Panc1 (cell line): Measurements from ENCODE around the gene TPCN1. TPM values are rescaled to one million over a fixed set of nuclear protein-coding genes. Genes with fewer than 3 reads are reported as not detected.
A peak's percentile ranks its signal among the peaks of the same experiment; 100 is the strongest.

Source experiments
- ATAC-seq: fragments of 200-7000 bp; cut with Tn5 transposase; 2 replicates; pipeline ENCODE4 v1.9.1; 2020; ENCODE audit warnings: mild to moderate bottlenecking, moderate library complexity
- BruUV-seq: library from RNA; stranded (reverse); fragments of 400-500 nt; replicated peaks from 2 replicates; lab custom pipeline; 2021; lab: Mats Ljungman, UMichigan
- CTCF ChIA-PET: fragments of 300-600 bp; sonication (Branson Sonifier 250); formaldehyde crosslinking; loops from one replicate; lab custom pipeline; 2022; ENCODE audit warnings: antibody characterized with exemption; lab: Charles Lee
- POLR2A ChIA-PET: fragments of 300-600 bp; sonication (Branson Sonifier 250); formaldehyde crosslinking; loops from one replicate; lab custom pipeline; 2022; ENCODE audit warnings: antibody characterized with exemption; lab: Charles Lee
- DNase-seq: peaks from one replicate; pipeline ENCODE4 v3.0.0-alpha.2; 2010; ENCODE audit warnings: low read depth, low spot score
- H3K27ac ChIP-seq: 2 replicates; pipeline ENCODE4 v1.5.1; 2011; ENCODE audit warnings: mild to moderate bottlenecking, low read length, inconsistent platforms
- H3K27me3 ChIP-seq: fragments of 200-500 bp; sonication (Bioruptor generic); 2 replicates; pipeline ENCODE4 v1.6.0; 2014; ENCODE audit warnings: low read length, inconsistent platforms; ENCODE audit not compliant: control insufficient read depth, insufficient read depth
- H3K36me3 ChIP-seq: fragments of 200-500 bp; sonication (Bioruptor generic); 2 replicates; pipeline ENCODE4 v1.5.1; 2014; ENCODE audit warnings: inconsistent platforms, mild to moderate bottlenecking, low read length, moderate library complexity; ENCODE audit not compliant: control insufficient read depth, insufficient read depth
- H3K4me1 ChIP-seq: 2 replicates; pipeline ENCODE4 v1.5.1; 2011; ENCODE audit warnings: inconsistent platforms, mild to moderate bottlenecking, low read length, moderate library complexity; ENCODE audit not compliant: control insufficient read depth, insufficient read depth
- H3K4me3 ChIP-seq, 2 experiments: 2 replicates each; pipeline ENCODE4 v1.5.1; 2011 to 2012; ENCODE audit warnings: low read depth in 2 of 2, low read length in 2 of 2, mild to moderate bottlenecking in 2 of 2, inconsistent platforms in 1 of 2, moderate library complexity in 1 of 2
- H3K9me3 ChIP-seq: fragments of 200-500 bp; sonication (Bioruptor generic); 2 replicates; pipeline ENCODE4 v1.5.1; 2014; ENCODE audit warnings: low read depth, mild to moderate bottlenecking, inconsistent platforms, low read length, moderate library complexity; ENCODE audit not compliant: control insufficient read depth, insufficient read depth
- CTCF ChIP-seq: fragments of 450-650 bp; IDR thresholded peaks from 2 replicates; pipeline ENCODE4 v1.5.1; 2017; ENCODE audit warnings: mild to moderate bottlenecking
- POLR2AphosphoS5 ChIP-seq: IDR thresholded peaks from 2 replicates; pipeline ENCODE4 v1.6.1; 2012; ENCODE audit warnings: mild to moderate bottlenecking, low read depth, low read length, moderate library complexity
- REST ChIP-seq, 2 experiments: IDR thresholded peaks; 2 replicates each; pipeline ENCODE4 v1.6.1; 2011 to 2012; ENCODE audit warnings: low read depth in 2 of 2, control low read depth in 1 of 2, low read length in 1 of 2, mild to moderate bottlenecking in 1 of 2, moderate library complexity in 1 of 2; ENCODE audit not compliant: insufficient read depth in 1 of 2
- SIN3A ChIP-seq: IDR thresholded peaks from 2 replicates; pipeline ENCODE4 v1.6.1; 2012; ENCODE audit warnings: low read depth, mild to moderate bottlenecking, low read length, moderate library complexity, borderline replicate concordance; ENCODE audit not compliant: insufficient read depth
- TCF7L2 ChIP-seq: IDR thresholded peaks from 2 replicates; pipeline ENCODE4 v1.6.1; 2011; ENCODE audit warnings: mild to moderate bottlenecking, low read depth, low read length, inconsistent platforms
- in situ Hi-C: cut with HindIII; loops from 2 replicates; pipeline ENCODE4 v1.10.0; 2016; ENCODE audit warnings: low sequenced_read_pairs, low pct_unique_long_range_greater_than_20kb
- intact Hi-C: fragments of 100-400 bp; cut with micrococcal nuclease; formaldehyde crosslinking; loops from one replicate; pipeline ENCODE4 v1.10.0; 2022; ENCODE audit not compliant: unreplicated experiment
- total RNA-seq: library from RNA; stranded (reverse); gene quantifications from one replicate; pipeline ENCODE4 v1.2.1, GENCODE V29; 2021; ENCODE audit not compliant: unreplicated experiment

The TPCN1 gene
- total RNA-seq, 1 experiment from 2014 or later: 75.2 TPM

GRCh38 chr12:113197518-113198077 is 23.7 kb upstream of the TPCN1 start:
- Histone ChIP-seq H3K4me1 (peaks cover 30% of the 10 kb centered on the region), H3K27me3 (no peaks in the 10 kb centered on the region), H3K27ac (no peak overlapping the region; the same call in 1 of the 2 replicates), H3K4me3 (no peak overlapping the region), H3K36me3 (no peaks in the 10 kb centered on the region), H3K9me3 (no peaks in the 10 kb centered on the region)
- CTCF ChIA-PET: interaction anchor here (0.6 kb wide), 4 partner anchors 42 to 225 kb away, joined by 3 to 11 read pairs (median 6); no protein-coding TSS in a partner anchor
- DNase-seq: no peak
- no TSS peak for BruUV-seq
- POLR2A ChIA-PET: interaction anchor here (0.5 to 0.7 kb wide), 4 partner anchors 14 to 74 kb away, joined by 3 to 6 read pairs (median 4); no protein-coding TSS in a partner anchor
- no peak for ATAC-seq
- in situ Hi-C loops (no loop called here), intact Hi-C loops (no loop called here)
- TF ChIP-seq SIN3A (no peak), POLR2AphosphoS5 (no peak), REST (IDR thresholded peaks at IDR 0.05; ENCODE audit: insufficient read depth in 1 of 2, low read depth in 2 of 2, low read length in 1 of 2) (no peak), CTCF (no peak), TCF7L2 (no peak)

- TF ChIP-seq REST (IDR thresholded peaks at IDR 0.05; ENCODE audit: insufficient read depth in 1 of 2, low read depth in 2 of 2, low read length in 1 of 2): no peak
- TF ChIP-seq SIN3A: no peak
- TF ChIP-seq CTCF: no peak
- no peak for TF ChIP-seq POLR2AphosphoS5
- no peak for TF ChIP-seq TCF7L2
- H3K4me3 ChIP-seq: no peak overlapping the region
- H3K9me3 ChIP-seq: no peaks in the 10 kb centered on the region
- no peak for ATAC-seq
- H3K4me1 ChIP-seq: peaks cover 24% of the 10 kb centered on the region
- ChIA-PET POLR2A (interaction anchor here (0.7 kb wide), 1 partner anchor 73 kb away, joined by 3 read pairs; no protein-coding TSS in a partner anchor), CTCF (no interaction called here)
- no peaks in the 10 kb centered on the region for H3K27me3 ChIP-seq
- intact Hi-C loops (no loop called here), in situ Hi-C loops (no loop called here)
- DNase-seq: no peak
- H3K27ac ChIP-seq: peak overlapping the region; percentile 31; the same call in 1 of the 2 replicates
- no peaks in the 10 kb centered on the region for H3K36me3 ChIP-seq
- BruUV-seq: no TSS peak
Observed at GRCh38 chr12:113198296-113198695, 23.0 kb upstream of the TPCN1 start.
